ENCODE data around the gene CMYA5. TPM values are rescaled to one million over a fixed set of nuclear protein-coding genes. Genes with fewer than 3 reads are reported as not detected.

Gene CMYA5
- total RNA-seq, 3 donors from 2014 or later: 5.0 to 132 (median 37.0) TPM

DNA sequence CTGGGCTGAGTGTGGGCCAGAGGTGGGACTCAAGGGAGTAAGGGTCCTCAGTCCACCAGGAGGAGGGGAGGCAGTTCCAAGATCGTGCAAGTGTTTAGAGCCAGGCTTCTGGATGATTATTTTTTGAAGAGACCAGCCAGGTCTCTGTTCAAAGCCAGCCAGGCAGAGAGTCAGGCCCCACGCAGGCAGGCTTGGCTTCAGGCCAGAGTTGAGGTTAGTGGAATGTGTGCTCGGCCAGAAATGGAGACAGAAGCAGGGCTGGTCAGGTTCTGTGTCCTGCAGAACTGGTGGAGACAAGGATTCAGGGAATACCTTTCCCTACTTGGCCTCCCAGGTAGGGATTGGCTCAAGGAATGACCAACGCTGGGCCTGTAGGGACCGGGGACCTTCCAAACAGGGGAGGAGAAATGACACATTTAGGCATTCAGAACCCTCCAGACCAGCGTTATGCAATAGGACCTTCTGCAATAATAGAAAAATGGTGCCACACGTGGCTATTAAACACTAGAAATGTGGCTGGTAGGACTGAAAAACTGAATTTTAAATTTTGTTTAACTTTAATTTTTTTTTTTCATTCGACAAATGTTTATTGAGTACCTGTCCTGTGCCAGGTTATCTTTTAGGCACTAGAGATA is 106.2 kb downstream of the CMYA5 start:
- Histone ChIP-seq H3K4me1 (no peaks in the 10 kb centered on the region), H3K27ac (no peak overlapping the region), H3K9me3 (no peaks in the 10 kb centered on the region), H3K36me3 (no peaks in the 10 kb centered on the region), H3K27me3 (no peaks in the 10 kb centered on the region), H3K4me3 (no peak overlapping the region)
- intact Hi-C loops (cut with DNase I; ENCODE audit: low total_unique reads): no loop called here
- TF ChIP-seq, protein P1, sequence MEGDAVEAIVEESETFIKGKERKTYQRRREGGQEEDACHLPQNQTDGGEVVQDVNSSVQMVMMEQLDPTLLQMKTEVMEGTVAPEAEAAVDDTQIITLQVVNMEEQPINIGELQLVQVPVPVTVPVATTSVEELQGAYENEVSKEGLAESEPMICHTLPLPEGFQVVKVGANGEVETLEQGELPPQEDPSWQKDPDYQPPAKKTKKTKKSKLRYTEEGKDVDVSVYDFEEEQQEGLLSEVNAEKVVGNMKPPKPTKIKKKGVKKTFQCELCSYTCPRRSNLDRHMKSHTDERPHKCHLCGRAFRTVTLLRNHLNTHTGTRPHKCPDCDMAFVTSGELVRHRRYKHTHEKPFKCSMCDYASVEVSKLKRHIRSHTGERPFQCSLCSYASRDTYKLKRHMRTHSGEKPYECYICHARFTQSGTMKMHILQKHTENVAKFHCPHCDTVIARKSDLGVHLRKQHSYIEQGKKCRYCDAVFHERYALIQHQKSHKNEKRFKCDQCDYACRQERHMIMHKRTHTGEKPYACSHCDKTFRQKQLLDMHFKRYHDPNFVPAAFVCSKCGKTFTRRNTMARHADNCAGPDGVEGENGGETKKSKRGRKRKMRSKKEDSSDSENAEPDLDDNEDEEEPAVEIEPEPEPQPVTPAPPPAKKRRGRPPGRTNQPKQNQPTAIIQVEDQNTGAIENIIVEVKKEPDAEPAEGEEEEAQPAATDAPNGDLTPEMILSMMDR (IDR thresholded peaks at IDR 0.05): no peak
- TF ChIP-seq POLR2A (IDR thresholded peaks at IDR 0.05): no peak
- no peak for TF ChIP-seq POLR2AphosphoS5 (IDR thresholded peaks at IDR 0.05)
- DNase-seq (ENCODE audit: low spot score in 2 of 2): peak; percentile 36 to 58

- Histone ChIP-seq H3K36me3 (no peaks in the 10 kb centered on the region), H3K27ac (no peak overlapping the region), H3K4me3 (no peak overlapping the region), H3K9me3 (no peaks in the 10 kb centered on the region), H3K27me3 (no peaks in the 10 kb centered on the region), H3K4me1 (no peaks in the 10 kb centered on the region)
- TF ChIP-seq, protein P1 (IDR thresholded peaks at IDR 0.05): no peak
- intact Hi-C loops (cut with DNase I; ENCODE audit: low total_unique reads): no loop called here
- no peak for DNase-seq (ENCODE audit: low spot score in 2 of 2)
Measured at GRCh38 chr5:79798893-79799590, 109.4 kb downstream of the CMYA5 start.

GRCh38 chr5:79800979-79801827 is 111.6 kb downstream of the CMYA5 start:
- Histone ChIP-seq H3K36me3 (no peaks in the 10 kb centered on the region), H3K27ac (no peak overlapping the region), H3K27me3 (no peaks in the 10 kb centered on the region), H3K4me3 (no peak overlapping the region), H3K4me1 (no peaks in the 10 kb centered on the region), H3K9me3 (no peaks in the 10 kb centered on the region)
- TF ChIP-seq POLR2AphosphoS5 (IDR thresholded peaks at IDR 0.05) (no peak), POLR2A (IDR thresholded peaks at IDR 0.05) (no peak)
- TF ChIP-seq, protein P1 (IDR thresholded peaks at IDR 0.05): no peak
- intact Hi-C loops (cut with DNase I; ENCODE audit: low total_unique reads): no loop called here
- DNase-seq (ENCODE audit: low spot score in 2 of 2): no peak

DNA sequence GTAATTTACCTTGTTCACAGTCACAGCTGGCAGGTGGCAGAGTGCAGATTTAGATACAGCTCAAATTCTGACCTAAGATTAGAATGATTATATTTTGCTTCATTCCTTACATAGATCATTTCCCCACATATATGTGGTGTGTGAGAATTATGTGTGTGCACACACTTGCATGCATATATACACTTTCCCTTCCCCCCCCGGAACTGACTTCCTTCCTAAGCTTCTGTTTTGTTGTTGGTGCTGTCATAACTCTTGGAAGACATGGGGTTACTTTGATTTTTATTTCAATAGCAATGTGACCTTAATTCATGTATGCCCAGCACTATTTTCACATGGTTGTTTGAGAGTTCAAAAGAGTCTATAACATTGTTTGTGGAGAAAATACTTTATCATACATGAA is 112.8 kb downstream of the CMYA5 start:
- Histone ChIP-seq H3K27me3 (no peaks in the 10 kb centered on the region), H3K27ac (no peak overlapping the region), H3K9me3 (no peaks in the 10 kb centered on the region), H3K36me3 (no peaks in the 10 kb centered on the region), H3K4me3 (no peak overlapping the region), H3K4me1 (no peaks in the 10 kb centered on the region)
- intact Hi-C loops (cut with DNase I; ENCODE audit: low total_unique reads): no loop called here
- DNase-seq (ENCODE audit: low spot score in 2 of 2): no peak
- no peak for TF ChIP-seq POLR2AphosphoS5 (IDR thresholded peaks at IDR 0.05)
- no peak for TF ChIP-seq POLR2A (IDR thresholded peaks at IDR 0.05)
- TF ChIP-seq, protein P1 (IDR thresholded peaks at IDR 0.05): no peak

- Histone ChIP-seq H3K4me3 (no peak overlapping the region), H3K9me3 (no peaks in the 10 kb centered on the region), H3K36me3 (no peaks in the 10 kb centered on the region), H3K27ac (no peak overlapping the region), H3K4me1 (no peaks in the 10 kb centered on the region), H3K27me3 (no peaks in the 10 kb centered on the region)
- intact Hi-C loops (cut with DNase I; ENCODE audit: low total_unique reads): no loop called here
- TF ChIP-seq, protein P1 (IDR thresholded peaks at IDR 0.05): no peak
- TF ChIP-seq POLR2AphosphoS5 (IDR thresholded peaks at IDR 0.05) (no peak), POLR2A (IDR thresholded peaks at IDR 0.05) (no peak)
- no peak for DNase-seq (ENCODE audit: low spot score in 2 of 2)
Measured at GRCh38 chr5:79803007-79803406, 113.4 kb downstream of the CMYA5 start.

All from breast epithelium (tissue), 4 donors.